Middle frontal gyrus (tissue), 1 donor: ENCODE measurements around the gene S100G.
"Not testable (repeated sequence)": the region's sequence is repeated elsewhere in the genome, so short reads cannot be mapped to it uniquely, and the experiment has no call there.

Source experiments
- DNase-seq: peaks from one replicate; pipeline ENCODE4 v3.0.0-alpha.2; 2015; ENCODE audit warnings: low spot score; ENCODE audit errors: extremely low spot score

S100G gene, protein sequence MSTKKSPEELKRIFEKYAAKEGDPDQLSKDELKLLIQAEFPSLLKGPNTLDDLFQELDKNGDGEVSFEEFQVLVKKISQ

GRCh38 chrX:16649858-16650257, at the start of gene S100G:
Gene S100G, plus strand, starts transcription at chrX:16650158. Its CDS starts 849 bp downstream, at chrX:16651007.
- no peak for DNase-seq

GRCh38 chrX:16601885-16602284, 48.1 kb upstream of the S100G start:
- DNase-seq = no peak

GRCh38 chrX:16603235-16603634, 46.7 kb upstream of the S100G start:
- DNase-seq = not testable (repeated sequence)

DNA sequence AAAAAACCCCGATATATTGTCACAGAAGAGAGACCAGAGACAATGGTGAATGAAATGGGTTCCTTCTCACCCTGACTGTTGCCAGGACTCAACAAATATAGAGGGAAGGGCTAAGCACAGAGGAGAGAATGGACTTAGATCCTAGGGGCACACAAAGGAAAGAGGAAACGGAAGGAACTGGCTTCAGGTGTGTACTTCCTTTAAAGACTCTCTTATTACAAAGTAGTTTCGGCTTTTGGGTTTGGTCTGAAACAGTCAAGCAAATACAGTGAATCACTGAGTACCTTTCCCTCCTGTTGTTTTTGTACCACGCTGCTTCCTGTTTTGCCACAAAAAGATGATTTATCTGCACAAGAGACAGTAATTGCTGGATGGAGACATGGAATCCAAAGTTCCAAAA, 46.1 kb upstream of the S100G start:
- DNase-seq = no peak

DNA sequence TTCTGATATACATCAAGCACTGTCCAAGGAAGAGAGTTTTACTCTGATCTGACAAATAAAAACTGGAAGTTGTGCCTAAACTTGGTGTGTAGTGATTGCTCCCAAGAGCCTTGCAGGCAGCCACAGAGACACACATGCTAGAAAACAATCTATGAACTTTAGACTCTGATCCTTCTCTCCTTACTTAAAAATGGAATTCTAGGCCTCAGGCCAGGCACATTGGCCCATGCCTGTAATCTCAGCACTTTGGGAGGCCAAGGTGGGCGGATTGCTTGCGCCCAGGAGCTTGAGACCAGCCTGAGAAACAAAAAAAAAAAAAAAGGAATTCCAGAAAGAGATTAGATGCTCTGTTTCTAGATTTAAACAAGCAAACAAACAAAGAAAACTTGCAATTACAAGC, 45.6 kb upstream of the S100G start:
- no peak for DNase-seq

DNA sequence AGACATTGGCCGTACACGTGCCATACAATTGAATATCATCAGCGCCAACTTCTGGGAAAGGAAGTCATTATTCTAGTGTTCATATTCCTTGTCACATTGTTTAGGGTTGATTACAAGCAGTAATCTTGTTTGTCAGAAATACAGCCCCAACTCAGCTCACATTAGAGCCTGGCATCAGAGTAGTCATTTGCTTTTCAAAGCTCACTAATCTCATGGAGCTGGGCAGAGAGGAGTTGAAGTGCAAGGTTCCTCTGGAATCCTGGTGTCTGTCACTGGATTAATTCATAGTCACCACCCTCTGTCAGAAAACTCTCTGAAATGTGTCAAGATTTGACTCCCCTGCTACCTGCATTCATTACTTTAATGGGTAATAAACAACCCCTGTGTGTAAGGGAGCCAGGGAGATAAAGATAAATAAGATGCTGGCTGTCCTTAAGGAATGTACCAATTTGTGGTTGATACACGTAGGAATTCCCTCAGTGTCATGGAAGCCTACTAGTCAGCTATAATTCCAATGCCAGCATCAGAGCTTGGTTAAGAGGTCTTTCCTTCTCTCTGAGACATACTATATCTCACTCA, 43.7 kb upstream of the S100G start:
- no peak for DNase-seq

- DNase-seq = no peak
Measured at GRCh38 chrX:16610121-16610621, 39.8 kb upstream of the S100G start.

GRCh38 chrX:16610654-16611053, 39.3 kb upstream of the S100G start:
- not testable (repeated sequence) for DNase-seq

DNA sequence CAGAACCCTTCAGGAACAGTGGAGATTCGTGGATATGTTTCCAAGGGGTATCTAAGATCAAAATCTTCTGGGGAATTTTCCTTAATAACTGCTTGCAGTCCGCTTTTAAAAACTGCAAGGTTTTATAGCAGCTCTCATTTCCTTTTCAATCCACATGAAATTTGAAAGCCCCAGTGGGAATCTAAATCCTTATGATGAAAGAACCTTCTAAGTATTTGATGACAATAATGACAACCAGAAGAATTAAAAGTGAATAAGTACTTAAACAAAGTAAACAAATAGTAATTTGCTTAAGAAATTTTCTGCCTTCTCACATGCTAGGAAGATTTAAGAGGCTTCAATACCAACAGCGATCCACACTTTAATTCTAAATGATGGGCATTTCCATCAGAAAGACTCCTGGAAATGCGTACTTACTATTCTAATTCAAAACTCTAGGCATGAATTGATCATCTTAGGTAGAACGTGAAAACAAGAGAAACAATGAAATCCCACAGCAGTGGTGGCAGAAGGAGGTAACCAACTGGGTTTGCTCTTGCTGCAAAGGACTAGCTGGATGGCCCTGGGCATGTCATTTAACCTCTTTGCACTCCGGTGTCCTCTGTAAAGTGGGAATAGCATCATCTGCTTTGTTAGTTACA, 37.6 kb upstream of the S100G start:
- no peak for DNase-seq

GRCh38 chrX:16617382-16617781, 32.6 kb upstream of the S100G start:
- no peak for DNase-seq

- no peak for DNase-seq
Measured at GRCh38 chrX:16618422-16618821, 31.5 kb upstream of the S100G start.

GRCh38 chrX:16619024-16619423, 30.9 kb upstream of the S100G start:
- no peak for DNase-seq

- not testable (repeated sequence) for DNase-seq
Measured at GRCh38 chrX:16628511-16628910, 21.4 kb upstream of the S100G start.

DNA sequence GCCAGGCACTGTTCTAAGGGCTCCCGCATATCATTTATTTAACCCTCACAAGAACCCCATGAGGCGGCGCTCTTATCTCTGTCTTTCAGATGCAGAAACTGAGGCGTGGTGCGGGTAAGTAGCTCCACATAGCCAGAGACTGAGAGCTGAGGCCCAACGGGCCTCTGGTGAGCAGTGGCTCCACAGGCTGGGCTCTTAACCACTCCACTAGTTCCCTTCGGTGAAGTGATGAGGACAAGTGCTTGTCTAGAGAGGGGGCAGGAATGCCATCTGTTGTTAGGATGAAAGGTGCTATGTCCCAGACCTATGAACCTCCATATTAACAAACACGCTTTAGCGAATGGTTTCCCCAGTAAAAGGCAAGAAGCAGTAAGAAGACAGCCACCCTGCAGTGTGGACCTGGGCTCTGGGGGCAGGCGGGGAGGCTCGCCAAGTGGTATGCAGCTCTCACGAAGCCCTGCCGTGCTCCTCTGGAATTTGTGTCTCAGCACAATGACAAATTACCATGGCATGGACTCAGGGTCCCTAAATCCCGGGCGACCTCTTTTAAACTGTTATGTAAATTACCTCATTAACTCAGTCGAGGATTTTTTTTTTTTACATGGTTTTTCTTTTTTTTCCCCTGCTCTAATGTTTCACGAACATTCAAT, 20.9 kb upstream of the S100G start:
- no peak for DNase-seq

GRCh38 chrX:16629909-16630308, 20.0 kb upstream of the S100G start:
- no peak for DNase-seq

DNA sequence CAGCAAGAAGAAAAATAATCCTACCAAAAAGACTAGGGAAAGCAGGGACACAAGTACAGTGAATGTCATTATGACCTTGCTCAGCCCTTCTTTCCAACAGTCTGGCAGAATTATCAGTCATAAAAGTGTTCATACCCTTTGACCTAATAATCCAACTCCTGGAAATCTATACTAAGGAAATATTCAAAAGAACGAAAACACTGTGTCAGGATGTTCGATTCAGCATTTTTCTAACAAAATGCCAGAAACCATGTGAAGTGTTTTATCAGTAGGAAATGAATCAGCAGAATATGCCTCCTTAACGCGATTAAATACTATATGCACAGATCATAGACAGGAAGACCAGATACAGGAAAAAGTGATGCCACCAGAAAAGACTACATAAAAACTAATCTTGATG, 16.2 kb upstream of the S100G start:
- no peak for DNase-seq

GRCh38 chrX:16635040-16635439, 14.9 kb upstream of the S100G start:
- DNase-seq = no peak

GRCh38 chrX:16635596-16635995, 14.4 kb upstream of the S100G start:
- no peak for DNase-seq

DNA sequence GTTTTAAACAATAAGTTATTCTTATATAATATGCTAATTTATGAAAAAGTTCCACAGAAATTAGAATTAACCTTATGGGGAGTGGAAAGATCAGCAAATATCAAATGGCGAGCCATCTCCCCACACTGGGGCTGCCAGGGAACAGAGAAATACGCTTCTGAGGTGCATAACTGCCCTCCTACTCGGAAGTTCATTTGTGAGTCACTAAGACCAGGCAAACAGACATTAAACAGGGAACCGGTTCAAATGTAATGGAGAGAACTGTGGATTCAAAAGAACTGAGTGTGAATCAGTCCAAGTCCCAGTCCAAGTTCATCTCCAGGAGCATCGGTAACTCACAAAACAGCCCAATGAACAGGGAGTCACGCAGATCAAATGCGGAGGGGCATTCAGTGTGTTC, 11.4 kb upstream of the S100G start:
- DNase-seq = no peak

DNA sequence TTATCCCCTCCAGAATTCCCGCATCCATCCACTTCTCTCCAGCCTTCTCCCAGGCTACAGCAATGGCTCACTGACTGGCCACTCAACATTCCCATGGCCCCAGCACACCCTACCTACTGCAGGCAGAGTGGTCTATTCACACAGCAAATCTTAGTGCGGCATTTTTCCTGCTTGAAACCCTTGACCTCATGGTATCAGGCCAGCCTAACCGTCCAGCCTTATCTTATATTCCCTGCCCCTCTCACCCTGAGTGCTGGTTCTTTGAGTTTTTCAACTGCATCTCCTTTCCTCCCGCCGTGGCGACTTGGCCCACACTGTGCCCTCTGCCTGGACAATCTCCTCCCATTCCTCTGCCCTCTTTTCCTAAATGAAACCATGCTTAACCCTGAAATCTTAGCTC, 10.0 kb upstream of the S100G start:
- no peak for DNase-seq

DNA sequence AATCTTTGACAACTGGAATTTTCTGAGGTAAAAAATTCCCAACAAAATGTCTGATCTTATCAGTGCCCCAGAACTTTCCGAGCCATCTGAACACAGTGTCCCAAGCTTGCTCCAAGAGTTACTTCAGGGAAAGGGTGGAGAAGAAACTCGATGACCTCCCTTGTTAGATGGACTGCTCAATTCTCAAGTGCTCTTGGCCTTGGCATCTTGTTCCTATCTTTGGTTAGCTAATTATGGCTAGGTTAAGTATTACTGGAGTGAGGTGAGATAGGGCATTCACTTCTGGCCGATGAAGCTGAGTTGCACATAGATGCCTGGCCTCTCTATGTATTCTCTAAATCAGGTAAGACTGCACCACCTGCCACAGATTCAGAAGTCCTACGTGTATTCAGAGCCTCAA, 9.1 kb upstream of the S100G start:
- no peak for DNase-seq

GRCh38 chrX:16643176-16643575, 6.8 kb upstream of the S100G start:
- no peak for DNase-seq
